GM23338 (cell line): ENCODE results near the gene CHST6. TPM values are rescaled to one million over a fixed set of nuclear protein-coding genes. Genes with fewer than 3 reads are reported as not detected.
"Not testable (repeated sequence)": the region's sequence is repeated elsewhere in the genome, so short reads cannot be mapped to it uniquely, and the experiment has no call there.

ENCODE experiments used
- ATAC-seq: fragments of 200-7000 bp; cut with Tn5 transposase; 3 replicates; pipeline ENCODE4 v1.9.1; 2020
- DNase-seq: peaks from one replicate; pipeline ENCODE4 v3.0.0-alpha.2; 2015; ENCODE audit warnings: low spot score
- H2AFZ ChIP-seq: fragments of 200-600 bp; sonication (generic); 2 replicates; pipeline ENCODE4 v1.8.0; 2016; ENCODE audit warnings: antibody characterized with exemption, mild to moderate bottlenecking, moderate library complexity
- H3F3A ChIP-seq: fragments of 200-600 bp; sonication (generic); replicated peaks from 2 replicates; pipeline ENCODE4 v1.8.0; 2017; ENCODE audit warnings: antibody characterized with exemption, mixed run types, low read depth
- H3K27ac ChIP-seq: fragments of 200-600 bp; sonication (generic); 2 replicates; pipeline ENCODE4 v1.6.1; 2016; ENCODE audit warnings: low read depth
- H3K27me3 ChIP-seq: fragments of 200-600 bp; sonication (generic); 2 replicates; pipeline ENCODE4 v1.8.0; 2016; ENCODE audit warnings: mild to moderate bottlenecking, mixed run types, moderate library complexity; ENCODE audit not compliant: insufficient read depth
- H3K36me3 ChIP-seq: fragments of 200-600 bp; sonication (generic); 2 replicates; pipeline ENCODE4 v1.8.0; 2016; ENCODE audit warnings: mild to moderate bottlenecking; ENCODE audit not compliant: insufficient read depth
- H3K4me1 ChIP-seq: fragments of 200-600 bp; sonication (generic); 2 replicates; pipeline ENCODE4 v1.8.0; 2016; ENCODE audit warnings: mild to moderate bottlenecking, moderate library complexity; ENCODE audit not compliant: insufficient read depth
- H3K4me2 ChIP-seq: fragments of 200-600 bp; sonication (generic); 2 replicates; pipeline ENCODE4 v1.7.1; 2017; ENCODE audit warnings: mixed run types
- H3K4me3 ChIP-seq: fragments of 200-600 bp; sonication (generic); 2 replicates; pipeline ENCODE4 v1.6.1; 2016; ENCODE audit warnings: mixed run types
- H3K79me2 ChIP-seq: fragments of 200-600 bp; sonication (generic); replicated peaks from 2 replicates; pipeline ENCODE4 v1.8.0; 2017; ENCODE audit warnings: mild to moderate bottlenecking; ENCODE audit not compliant: insufficient read depth
- H3K9me2 ChIP-seq: fragments of 200-600 bp; sonication (generic); 2 replicates; pipeline ENCODE4 v1.8.0; 2017; ENCODE audit not compliant: insufficient read depth
- H4K20me1 ChIP-seq: fragments of 200-600 bp; sonication (generic); replicated peaks from 2 replicates; pipeline ENCODE4 v1.8.0; 2017; ENCODE audit warnings: mild to moderate bottlenecking; ENCODE audit not compliant: insufficient read depth
- H3K27ac Mint-ChIP-seq: 2 replicates; pipeline ENCODE4 v1.8.0; 2020; ENCODE audit warnings: inconsistent platforms, mild to moderate bottlenecking, moderate library complexity, mixed read lengths
- H3K27me3 Mint-ChIP-seq: 3 replicates; pipeline ENCODE4 v1.8.0; 2022; ENCODE audit warnings: low read depth, mild to moderate bottlenecking, moderate library complexity, mixed read lengths, inconsistent platforms; ENCODE audit not compliant: insufficient read depth, poor library complexity
- H3K36me3 Mint-ChIP-seq: 3 replicates; pipeline ENCODE4 v1.8.0; 2021; ENCODE audit warnings: low read depth, mild to moderate bottlenecking, inconsistent platforms, moderate library complexity, mixed read lengths
- H3K4me1 Mint-ChIP-seq: 3 replicates; pipeline ENCODE4 v1.8.0; 2020; ENCODE audit warnings: mild to moderate bottlenecking, inconsistent platforms, mixed read lengths
- H3K4me3 Mint-ChIP-seq: 3 replicates; pipeline ENCODE4 v1.8.0; 2021; ENCODE audit warnings: moderate library complexity, mild to moderate bottlenecking, inconsistent platforms, mixed read lengths
- H3K9me3 Mint-ChIP-seq: 3 replicates; pipeline ENCODE4 v1.8.0; 2020; ENCODE audit warnings: moderate library complexity, mild to moderate bottlenecking, inconsistent platforms, mixed read lengths
- JUNB ChIP-seq: IDR thresholded peaks from one replicate; pipeline ENCODE4 v1.6.1; 2016; ENCODE audit warnings: antibody characterized with exemption; ENCODE audit not compliant: unreplicated experiment
- POLR2AphosphoS5 ChIP-seq: IDR thresholded peaks from 2 replicates; pipeline ENCODE4 v1.6.1; 2016; ENCODE audit warnings: antibody characterized with exemption, low read depth
- REST ChIP-seq: IDR thresholded peaks from one replicate; pipeline ENCODE4 v1.6.1; 2018; ENCODE audit warnings: antibody characterized with exemption; ENCODE audit not compliant: unreplicated experiment
- ZNF462 ChIP-seq: fragments of 250-450 bp; sonication (Bioruptor Pico); IDR thresholded peaks from 2 replicates; pipeline ENCODE4 v1.5.0; 2020; ENCODE audit warnings: mild to moderate bottlenecking, moderate library complexity
- polyA plus RNA-seq: library from polyadenylated mRNA; unstranded; fragments of >200 nt; fragmentation: Nextera tagmentation; extraction: Ambion mirVana; gene quantifications from 2 replicates; pipeline ENCODE4 v1.2.1, GENCODE V29; 2016
- total RNA-seq: library from RNA; depleted of rRNA; stranded (reverse); fragments of >200 nt; shearing (Covaris generic); gene quantifications from 2 replicates; pipeline ENCODE4 v1.2.3, GENCODE V29; 2014

Gene CHST6
- total and polyA plus RNA-seq, 2 experiments from 2014 or later: 2.7 to 22.2 TPM

GRCh38 chr16:75541236-75541635 lies 46.0 kb upstream of the CHST6 start (continued):
- TF ChIP-seq ZNF462 (CRISPR knock-in tag) (no peak), REST (no peak), JUNB (no peak), POLR2AphosphoS5 (no peak)

DNA sequence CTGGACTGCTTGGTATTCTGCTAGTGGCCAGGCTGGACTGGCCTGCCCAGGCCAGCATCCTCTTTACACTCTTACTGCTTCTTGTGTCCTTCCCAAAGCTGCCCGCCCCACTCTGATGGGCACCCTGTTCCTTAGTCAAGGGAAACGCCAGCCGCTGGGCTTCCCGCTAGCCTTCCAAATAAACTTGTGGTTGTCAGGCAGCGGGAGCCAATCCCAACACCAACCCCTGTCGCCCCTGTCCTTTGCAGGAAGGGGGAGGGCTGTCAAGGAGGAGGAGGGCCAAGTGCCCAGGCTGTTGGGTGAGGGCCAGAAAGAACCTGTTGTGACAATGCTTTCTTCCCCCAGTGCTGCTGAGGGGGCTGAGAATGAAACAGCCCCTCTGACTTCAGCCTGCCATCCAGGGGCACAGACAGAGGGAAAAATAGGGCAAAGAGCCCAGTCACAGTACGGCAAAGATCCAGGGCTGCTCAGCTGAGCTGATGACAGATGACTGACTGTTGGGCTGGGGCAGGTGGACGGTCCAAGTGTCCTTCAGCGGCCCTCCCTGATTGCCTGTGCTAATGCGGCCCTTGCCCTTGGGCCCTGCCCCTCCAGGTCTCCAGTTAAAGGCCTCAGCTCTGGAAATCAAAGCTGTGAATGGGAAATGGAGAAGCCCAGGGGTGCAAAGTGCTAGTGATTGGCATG lies 43.8 kb upstream of the CHST6 start:
- not testable (repeated sequence) for H3F3A ChIP-seq, ATAC-seq, H3K4me3 ChIP-seq, DNase-seq, H3K4me1 Mint-ChIP-seq, H3K27ac ChIP-seq, H3K4me3 Mint-ChIP-seq, H3K4me2 ChIP-seq, H3K9me3 Mint-ChIP-seq, H3K9me2 ChIP-seq, H3K27me3 ChIP-seq, H3K27ac Mint-ChIP-seq, H3K79me2 ChIP-seq, H3K36me3 ChIP-seq, H3K4me1 ChIP-seq, H2AFZ ChIP-seq, H4K20me1 ChIP-seq, H3K27me3 Mint-ChIP-seq, H3K36me3 Mint-ChIP-seq
